NB4 (cell line): ENCODE measurements around the gene CDH23.

Source experiments
- DNase-seq: peaks from one replicate; pipeline ENCODE4 v3.0.0; 2010; ENCODE audit warnings: low read depth
- H3K4me3 ChIP-seq: one replicate; pipeline ENCODE4 v1.5.1; 2011; ENCODE audit warnings: mild to moderate bottlenecking, low read depth, low read length, moderate library complexity
- MAX ChIP-seq: IDR thresholded peaks from 2 replicates; pipeline ENCODE4 v1.6.1; 2011; ENCODE audit warnings: low read depth, low read length
- MYC ChIP-seq: IDR thresholded peaks from 2 replicates; pipeline ENCODE4 v1.6.1; 2011; ENCODE audit warnings: low read depth, low read length
- POLR2A ChIP-seq: IDR thresholded peaks from 2 replicates; pipeline ENCODE4 v1.6.1; 2011; ENCODE audit warnings: mild to moderate bottlenecking; ENCODE audit not compliant: insufficient read length; ENCODE audit errors: extremely low read depth
- TF ChIP-seq, protein P1 (sequence below): IDR thresholded peaks from one replicate; pipeline ENCODE4 v1.5.1; 2012; ENCODE audit warnings: low read depth, low read length

The CDH23 gene

DNA sequence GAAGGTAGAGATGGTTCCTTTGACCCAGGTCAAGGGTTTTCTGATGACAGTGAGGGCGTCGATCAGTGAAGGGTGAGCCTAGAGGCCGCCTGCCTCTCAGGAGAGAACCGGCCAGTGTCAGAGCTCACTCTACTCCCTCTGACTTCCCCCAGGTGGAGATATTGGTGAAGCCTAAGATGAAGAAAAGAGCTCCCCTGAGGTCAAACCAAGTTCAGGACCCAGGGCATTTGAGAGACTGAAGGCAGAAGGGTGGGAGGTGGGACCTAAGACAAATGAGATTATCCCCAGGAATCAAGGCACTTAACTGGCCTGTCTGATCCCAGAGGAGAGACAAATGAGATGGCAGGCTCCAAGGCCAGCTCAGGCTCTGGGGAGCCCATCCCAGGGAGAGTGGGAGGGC, 104.7 kb downstream of the CDH23 start:
- no peak for DNase-seq
- H3K4me3 ChIP-seq: no peak overlapping the region
- no peak for TF ChIP-seq MAX
- TF ChIP-seq, protein P1, sequence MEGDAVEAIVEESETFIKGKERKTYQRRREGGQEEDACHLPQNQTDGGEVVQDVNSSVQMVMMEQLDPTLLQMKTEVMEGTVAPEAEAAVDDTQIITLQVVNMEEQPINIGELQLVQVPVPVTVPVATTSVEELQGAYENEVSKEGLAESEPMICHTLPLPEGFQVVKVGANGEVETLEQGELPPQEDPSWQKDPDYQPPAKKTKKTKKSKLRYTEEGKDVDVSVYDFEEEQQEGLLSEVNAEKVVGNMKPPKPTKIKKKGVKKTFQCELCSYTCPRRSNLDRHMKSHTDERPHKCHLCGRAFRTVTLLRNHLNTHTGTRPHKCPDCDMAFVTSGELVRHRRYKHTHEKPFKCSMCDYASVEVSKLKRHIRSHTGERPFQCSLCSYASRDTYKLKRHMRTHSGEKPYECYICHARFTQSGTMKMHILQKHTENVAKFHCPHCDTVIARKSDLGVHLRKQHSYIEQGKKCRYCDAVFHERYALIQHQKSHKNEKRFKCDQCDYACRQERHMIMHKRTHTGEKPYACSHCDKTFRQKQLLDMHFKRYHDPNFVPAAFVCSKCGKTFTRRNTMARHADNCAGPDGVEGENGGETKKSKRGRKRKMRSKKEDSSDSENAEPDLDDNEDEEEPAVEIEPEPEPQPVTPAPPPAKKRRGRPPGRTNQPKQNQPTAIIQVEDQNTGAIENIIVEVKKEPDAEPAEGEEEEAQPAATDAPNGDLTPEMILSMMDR: no peak
- TF ChIP-seq MYC: no peak
- no peak for TF ChIP-seq POLR2A

DNA sequence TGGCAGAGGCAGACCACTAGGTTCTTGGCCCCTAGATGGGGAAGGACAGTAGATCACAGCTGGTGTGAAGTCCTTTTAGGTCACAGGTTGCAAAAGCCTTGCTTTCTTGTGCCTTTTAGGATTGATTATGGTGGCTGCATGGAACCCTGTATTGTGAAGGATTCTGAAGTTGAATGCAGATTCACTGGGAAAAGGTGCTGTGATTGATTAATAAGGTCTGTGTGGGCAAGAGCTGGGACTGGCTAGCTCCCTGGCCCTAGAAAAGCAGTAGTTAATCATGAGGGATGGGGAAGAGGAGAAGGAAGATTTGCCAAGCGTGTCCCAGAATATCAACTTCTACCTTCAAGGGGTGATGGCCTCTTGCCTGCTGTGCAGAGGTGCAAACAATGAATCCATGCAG, 105.5 kb downstream of the CDH23 start:
- H3K4me3 ChIP-seq: no peak overlapping the region
- no peak for DNase-seq
- TF ChIP-seq, protein P1: no peak
- no peak for TF ChIP-seq POLR2A
- TF ChIP-seq MAX: no peak
- no peak for TF ChIP-seq MYC

DNA sequence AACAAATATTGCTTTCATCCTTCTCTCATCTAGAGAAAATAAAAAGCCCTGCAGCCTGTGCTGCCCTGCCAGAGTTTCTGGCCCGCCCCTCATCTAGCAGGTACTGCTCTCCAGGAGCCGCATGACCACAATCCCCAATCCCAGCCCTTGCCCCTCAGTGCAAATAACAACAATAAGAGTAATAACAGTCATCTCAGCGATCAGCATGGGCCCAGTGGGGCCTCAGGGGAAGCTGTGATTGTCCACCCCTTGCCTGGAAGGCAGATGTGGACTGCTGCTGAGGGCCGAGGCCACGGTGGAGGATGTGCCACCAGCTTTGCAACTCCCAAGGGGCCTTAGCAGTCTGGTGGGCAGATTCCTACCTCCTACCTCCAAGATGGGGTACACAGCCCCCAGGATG, 106.1 kb downstream of the CDH23 start:
- no peak overlapping the region for H3K4me3 ChIP-seq
- DNase-seq: no peak
- TF ChIP-seq POLR2A (no peak), MAX (no peak), MYC (no peak)
- TF ChIP-seq, protein P1: no peak

- TF ChIP-seq MAX (no peak), POLR2A (no peak), MYC (no peak)
- TF ChIP-seq, protein P1: no peak
- no peak overlapping the region for H3K4me3 ChIP-seq
- no peak for DNase-seq
These were observed 107.4 kb downstream of the CDH23 start for GRCh38 chr10:71504168-71504567.

DNA sequence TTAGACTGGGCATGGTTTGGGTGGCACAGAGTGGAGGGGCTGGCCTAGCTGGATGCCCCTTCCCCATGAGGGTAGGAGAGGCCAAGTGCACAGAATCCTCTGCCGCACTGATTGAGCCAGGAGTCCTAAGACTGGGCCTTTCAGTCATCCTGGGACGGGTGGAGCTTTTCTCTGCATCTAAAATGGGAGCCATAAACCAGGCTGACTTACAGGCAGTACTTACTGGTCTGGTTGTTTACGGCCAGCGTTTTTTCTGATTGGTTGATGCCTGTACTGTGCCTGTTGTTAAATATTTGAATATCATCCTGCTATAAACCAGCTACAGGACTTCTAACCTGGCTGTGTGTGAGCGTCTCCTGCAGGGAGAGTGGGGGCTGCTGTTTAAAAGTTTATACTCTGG, 107.8 kb downstream of the CDH23 start:
- no peak for TF ChIP-seq MAX
- TF ChIP-seq, protein P1: no peak
- no peak for TF ChIP-seq POLR2A
- no peak for TF ChIP-seq MYC
- DNase-seq: no peak
- H3K4me3 ChIP-seq: no peak overlapping the region

- no peak overlapping the region for H3K4me3 ChIP-seq
- TF ChIP-seq MAX (no peak), MYC (no peak), POLR2A (no peak)
- TF ChIP-seq, protein P1: no peak
- DNase-seq: no peak
These were observed 109.1 kb downstream of the CDH23 start for GRCh38 chr10:71505862-71506261.
